ES-I3 (cell line): Measurements from ENCODE around the gene CMIP.

Experiments
- H3K36me3 ChIP-seq: 2 replicates; pipeline ENCODE4 v1.6.1; 2013; ENCODE audit warnings: mild to moderate bottlenecking, low read length, control low read depth, moderate library complexity; ENCODE audit not compliant: insufficient read depth
- H3K4me1 ChIP-seq: 2 replicates; pipeline ENCODE4 v1.6.1; 2013; ENCODE audit warnings: mild to moderate bottlenecking, control low read depth, low read length; ENCODE audit not compliant: insufficient read depth
- H3K9ac ChIP-seq: 2 replicates; pipeline ENCODE4 v1.6.1; 2013; ENCODE audit warnings: low read depth, mild to moderate bottlenecking, low read length, moderate library complexity
- H3K9me3 ChIP-seq: 2 replicates; pipeline ENCODE4 v1.6.1; 2013; ENCODE audit warnings: mild to moderate bottlenecking, low read length, moderate library complexity; ENCODE audit not compliant: control insufficient read depth, insufficient read depth

Gene CMIP

DNA sequence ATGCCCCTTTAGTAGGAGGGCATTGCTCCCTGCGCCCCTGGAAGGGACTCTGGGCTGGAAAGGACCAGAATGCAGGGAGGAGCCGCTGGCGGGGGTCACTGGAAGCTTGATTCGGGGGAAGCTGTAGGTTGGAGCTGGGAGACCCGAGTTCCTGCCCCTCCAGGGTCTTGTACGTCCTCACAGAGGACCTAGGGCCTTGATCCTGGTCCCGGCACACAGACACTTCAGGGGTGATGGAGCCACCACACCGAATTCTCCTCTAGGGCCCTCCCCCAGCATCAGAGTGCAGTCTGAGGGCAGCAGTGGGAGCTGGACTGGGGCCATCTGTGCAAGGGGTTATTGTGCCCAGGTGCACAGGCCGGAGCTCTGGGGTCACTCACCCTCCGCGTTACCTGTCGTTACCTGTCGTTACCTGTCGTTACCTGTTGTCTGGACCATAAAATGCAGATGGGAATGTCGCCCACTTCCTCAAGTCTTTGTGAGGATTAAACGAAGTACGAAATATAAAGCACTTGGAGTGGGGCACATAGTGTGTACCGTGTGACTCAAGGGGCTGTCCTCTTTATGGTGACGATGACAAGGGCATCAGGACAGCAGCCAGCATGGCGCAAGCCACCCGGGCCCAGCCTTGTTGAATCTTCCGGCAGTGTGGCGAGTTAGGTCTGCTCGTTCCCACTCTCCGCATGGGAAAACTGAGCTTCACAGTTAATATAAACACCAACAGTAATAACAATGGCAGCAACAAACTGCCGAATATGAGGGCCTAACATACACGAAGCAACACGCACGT lies 48.6 kb downstream of the CMIP start:
- peaks cover 17% of the 10 kb centered on the region; the same call in 1 of the 2 replicates for H3K4me1 ChIP-seq
- H3K9me3 ChIP-seq = no peaks in the 10 kb centered on the region
- no peaks in the 10 kb centered on the region for H3K36me3 ChIP-seq
- no peak overlapping the region for H3K9ac ChIP-seq

DNA sequence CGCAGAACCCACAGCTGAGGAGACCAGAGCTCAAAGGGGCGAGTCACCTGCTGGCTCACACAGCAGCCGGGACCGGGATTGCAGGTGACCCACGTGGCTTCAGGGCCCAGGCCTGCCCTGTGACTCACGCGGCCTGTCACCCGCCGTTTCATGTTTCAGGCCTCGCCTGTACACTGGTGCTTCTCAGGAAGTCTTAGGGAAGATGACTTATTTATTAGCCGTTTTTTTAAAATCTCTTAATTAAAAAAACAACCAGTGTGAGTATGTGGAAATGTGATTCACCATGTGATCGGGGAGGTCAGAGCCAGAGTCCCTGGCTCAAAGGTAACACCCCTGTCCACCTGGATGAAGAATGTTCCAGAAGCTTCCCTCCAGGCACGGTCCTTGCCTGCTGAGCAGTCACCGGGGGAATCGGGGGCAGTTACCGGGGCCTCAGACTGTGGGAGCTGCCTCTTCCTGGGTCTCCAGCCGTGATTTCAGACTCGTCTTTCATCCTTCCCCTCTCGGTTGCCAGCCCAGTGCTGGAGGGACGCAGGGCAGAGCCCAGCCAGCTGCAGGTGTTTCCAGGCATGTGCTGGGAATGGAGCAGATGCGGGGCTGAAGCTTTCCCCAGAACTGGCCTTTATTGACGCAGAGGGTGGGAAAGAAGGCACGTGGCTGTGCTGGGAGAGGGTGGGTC lies 49.3 kb downstream of the CMIP start:
- H3K9me3 ChIP-seq = no peaks in the 10 kb centered on the region
- no peak overlapping the region for H3K9ac ChIP-seq
- peaks cover 17% of the 10 kb centered on the region; the same call in 1 of the 2 replicates for H3K4me1 ChIP-seq
- H3K36me3 ChIP-seq = no peaks in the 10 kb centered on the region

DNA sequence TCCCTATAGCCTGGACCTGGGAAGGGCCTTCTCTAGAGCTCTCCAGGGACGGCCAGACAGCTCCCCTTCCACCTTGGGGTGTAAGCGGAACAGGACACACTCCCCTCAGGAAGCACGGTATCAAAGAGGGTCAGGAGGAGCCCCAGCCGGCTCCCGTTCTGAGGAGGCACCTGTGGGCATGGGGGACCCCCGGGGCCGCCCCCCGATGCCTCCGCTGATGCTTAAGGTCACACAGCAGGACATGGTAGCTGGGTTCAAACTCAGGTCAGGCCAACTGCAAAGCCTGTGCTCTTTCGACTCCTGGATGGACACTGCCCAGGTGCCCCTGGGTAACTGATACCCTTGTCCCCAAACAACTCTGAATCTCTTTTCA lies 49.8 kb downstream of the CMIP start:
- no peaks in the 10 kb centered on the region; the same call in 1 of the 2 replicates for H3K36me3 ChIP-seq
- no peaks in the 10 kb centered on the region for H3K9me3 ChIP-seq
- H3K4me1 ChIP-seq = peaks cover 22% of the 10 kb centered on the region; the same call in 1 of the 2 replicates
- H3K9ac ChIP-seq = no peak overlapping the region

DNA sequence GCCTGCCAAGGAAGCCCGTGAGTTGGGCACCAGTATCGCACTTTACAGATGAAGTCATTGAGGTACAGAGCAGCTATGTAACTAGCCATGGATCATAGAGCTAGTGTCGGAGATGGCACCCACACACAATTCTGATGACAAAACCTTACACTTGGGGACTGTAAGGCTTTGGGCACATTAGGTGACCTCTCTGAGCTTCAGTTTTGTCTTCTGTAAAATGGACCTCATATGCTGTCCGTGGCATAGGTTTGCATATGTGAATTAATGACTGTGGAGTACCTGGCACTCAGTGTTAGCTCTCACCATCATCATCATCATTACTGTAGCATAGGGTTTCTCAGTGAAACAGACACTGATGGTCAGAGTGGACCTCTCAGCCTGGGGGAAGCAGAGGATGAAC lies 50.3 kb downstream of the CMIP start:
- H3K4me1 ChIP-seq = peaks cover 24% of the 10 kb centered on the region; the same call in 1 of the 2 replicates
- no peak overlapping the region for H3K9ac ChIP-seq
- no peaks in the 10 kb centered on the region; the same call in 1 of the 2 replicates for H3K36me3 ChIP-seq
- H3K9me3 ChIP-seq = no peaks in the 10 kb centered on the region

GRCh38 chr16:81495321-81496234 lies 51.0 kb downstream of the CMIP start:
- Histone ChIP-seq H3K4me1 (peaks cover 24% of the 10 kb centered on the region; the same call in 1 of the 2 replicates), H3K36me3 (no peaks in the 10 kb centered on the region; the same call in 1 of the 2 replicates), H3K9me3 (no peaks in the 10 kb centered on the region), H3K9ac (no peak overlapping the region)

- Histone ChIP-seq H3K9me3 (no peaks in the 10 kb centered on the region), H3K9ac (no peak overlapping the region), H3K4me1 (peaks cover 24% of the 10 kb centered on the region; the same call in 1 of the 2 replicates), H3K36me3 (no peaks in the 10 kb centered on the region; the same call in 1 of the 2 replicates)
These were observed 51.7 kb downstream of the CMIP start for GRCh38 chr16:81496321-81496720.

- no peaks in the 10 kb centered on the region; the same call in 1 of the 2 replicates for H3K36me3 ChIP-seq
- no peaks in the 10 kb centered on the region for H3K9me3 ChIP-seq
- H3K9ac ChIP-seq = no peak overlapping the region
- H3K4me1 ChIP-seq = peaks cover 20% of the 10 kb centered on the region; the same call in 1 of the 2 replicates
These were observed 52.1 kb downstream of the CMIP start for GRCh38 chr16:81496742-81497141.

- Histone ChIP-seq H3K36me3 (no peaks in the 10 kb centered on the region; the same call in 1 of the 2 replicates), H3K4me1 (peaks cover 17% of the 10 kb centered on the region), H3K9ac (no peak overlapping the region), H3K9me3 (no peaks in the 10 kb centered on the region)
These were observed 53.1 kb downstream of the CMIP start for GRCh38 chr16:81497690-81498089.

GRCh38 chr16:81498351-81498750 lies 53.7 kb downstream of the CMIP start:
- H3K36me3 ChIP-seq = no peaks in the 10 kb centered on the region; the same call in 1 of the 2 replicates
- H3K4me1 ChIP-seq = peaks cover 15% of the 10 kb centered on the region
- no peaks in the 10 kb centered on the region for H3K9me3 ChIP-seq
- no peak overlapping the region for H3K9ac ChIP-seq

- Histone ChIP-seq H3K9ac (no peak overlapping the region; the same call in 1 of the 2 replicates), H3K36me3 (no peaks in the 10 kb centered on the region; the same call in 1 of the 2 replicates), H3K4me1 (peaks cover 10% of the 10 kb centered on the region), H3K9me3 (no peaks in the 10 kb centered on the region)
These were observed 55.2 kb downstream of the CMIP start for GRCh38 chr16:81499576-81500380.

DNA sequence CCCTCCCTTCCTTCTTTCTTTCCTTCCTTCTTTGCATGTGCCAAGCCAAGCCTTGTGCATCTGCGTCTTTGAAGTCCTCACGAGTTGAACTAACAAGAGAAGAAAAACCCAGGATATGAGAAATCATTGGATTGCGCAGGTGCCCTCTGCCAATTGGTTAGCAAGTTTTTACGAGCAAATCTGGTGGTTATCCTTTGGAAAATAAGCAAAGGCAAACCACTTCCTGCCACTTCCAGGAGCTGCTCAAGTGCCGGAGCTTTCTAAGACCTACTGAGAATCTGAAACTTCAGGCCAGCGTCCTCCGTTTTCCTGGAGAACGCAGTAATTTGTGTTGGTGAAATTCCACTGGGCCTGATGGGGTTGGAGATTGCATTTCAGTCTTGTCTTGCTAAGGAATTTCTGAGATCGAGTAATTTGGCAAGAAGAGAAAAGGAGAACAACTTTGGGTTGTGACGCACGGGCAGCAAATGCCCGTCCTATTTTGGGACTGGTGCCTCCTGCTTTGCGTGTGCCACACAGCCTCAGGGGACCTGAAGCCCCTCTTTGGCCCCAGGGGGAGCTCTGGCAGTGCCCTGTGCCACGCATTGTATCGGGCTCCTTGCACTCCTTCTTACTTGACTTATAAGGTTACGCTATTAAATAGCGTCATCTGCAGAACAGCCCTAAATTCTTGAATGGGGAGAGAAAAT lies 56.4 kb downstream of the CMIP start:
- H3K9ac ChIP-seq = no peak overlapping the region
- no peaks in the 10 kb centered on the region; the same call in 1 of the 2 replicates for H3K36me3 ChIP-seq
- no peaks in the 10 kb centered on the region for H3K9me3 ChIP-seq
- peaks cover 10% of the 10 kb centered on the region for H3K4me1 ChIP-seq

GRCh38 chr16:81502396-81503070 lies 57.9 kb downstream of the CMIP start:
- Histone ChIP-seq H3K4me1 (peaks cover 10% of the 10 kb centered on the region), H3K9ac (no peak overlapping the region), H3K9me3 (no peaks in the 10 kb centered on the region), H3K36me3 (no peaks in the 10 kb centered on the region; the same call in 1 of the 2 replicates)
